Ectodermal cell (in vitro differentiated cells): ENCODE results near the gene WWOX.

ENCODE experiments used
- H3K27ac ChIP-seq: 2 replicates; pipeline ENCODE4 v1.7.0; 2013; ENCODE audit warnings: mild to moderate bottlenecking, low read depth, low read length; ENCODE audit not compliant: insufficient read depth, poor library complexity, severe bottlenecking
- H3K27me3 ChIP-seq: 2 replicates; pipeline ENCODE4 v1.7.0; 2013; ENCODE audit warnings: mild to moderate bottlenecking, low read length; ENCODE audit not compliant: insufficient read depth, control insufficient read depth, poor library complexity, severe bottlenecking
- H3K36me3 ChIP-seq: one replicate; pipeline ENCODE4 v1.7.0; 2013; ENCODE audit warnings: low read length; ENCODE audit not compliant: control insufficient read depth, insufficient read depth
- H3K4me1 ChIP-seq: one replicate; pipeline ENCODE4 v1.7.0; 2013; ENCODE audit warnings: low read length; ENCODE audit not compliant: control insufficient read depth, insufficient read depth
- H3K4me3 ChIP-seq: 2 replicates; pipeline ENCODE4 v1.7.0; 2013; ENCODE audit warnings: low read depth, low read length, control low read depth; ENCODE audit not compliant: insufficient read depth
- H3K9me3 ChIP-seq: 2 replicates; pipeline ENCODE4 v1.7.0; 2013; ENCODE audit warnings: mild to moderate bottlenecking, low read length, moderate library complexity; ENCODE audit not compliant: control insufficient read depth
- WGBS, 2 experiments: methylation state at CpG; one replicate each; pipeline ENCODE4 v1.1.7; 2013; ENCODE audit warnings: missing lambda C conversion rate in 2 of 2; 5-methylcytosine and 5-hydroxymethylcytosine counted together

Gene WWOX

DNA sequence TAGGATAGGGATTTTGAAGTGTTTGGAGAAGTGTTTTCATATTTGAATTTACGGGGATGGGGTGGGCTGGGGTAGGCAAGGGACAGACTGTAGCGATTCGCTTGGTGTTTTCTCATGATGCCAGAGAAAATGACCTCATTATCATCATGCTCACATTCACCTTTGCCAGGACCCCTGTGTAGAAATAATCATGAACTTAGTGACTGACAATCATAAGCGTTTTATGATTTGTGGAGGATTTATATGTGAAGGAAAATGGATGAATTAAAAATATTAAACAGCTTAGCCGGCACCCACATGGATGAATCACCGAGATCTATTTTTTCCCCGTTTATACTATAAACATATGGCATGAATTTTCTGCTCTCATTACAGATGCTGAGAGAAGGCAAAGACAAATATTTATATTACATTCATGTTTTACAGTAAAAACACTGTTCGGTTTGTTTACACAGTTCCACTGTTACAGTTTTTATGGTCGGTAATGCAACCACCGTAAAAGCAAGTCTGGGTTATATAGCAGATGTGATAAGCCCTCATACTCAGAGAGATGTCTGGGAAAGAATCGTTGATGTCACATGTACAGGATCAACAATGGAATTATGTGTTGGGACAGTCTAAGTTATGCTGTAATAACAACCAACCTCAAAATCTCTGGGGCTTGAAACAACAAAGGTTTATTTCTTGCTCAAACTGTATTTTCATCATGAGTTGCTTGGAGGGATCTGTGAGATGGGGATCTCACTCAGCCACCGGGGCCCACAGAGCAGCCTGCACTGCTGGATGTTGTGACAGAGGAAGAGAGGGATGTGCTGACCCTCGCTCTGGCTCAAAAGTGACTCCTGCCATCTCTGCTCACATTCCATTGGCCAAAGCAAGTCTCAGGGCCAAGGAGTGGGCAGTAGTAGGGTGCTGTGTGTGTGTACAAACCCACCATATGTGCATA lies 85.1 kb downstream of the WWOX start:
- no peak overlapping the region for H3K27ac ChIP-seq
- no peaks in the 10 kb centered on the region for H3K36me3 ChIP-seq
- WGBS, 2 experiments = 96 to 97% methylated on average over 11 to 13 of the region's 13 CpGs
- no peaks in the 10 kb centered on the region for H3K27me3 ChIP-seq
- no peak overlapping the region for H3K4me3 ChIP-seq
- no peaks in the 10 kb centered on the region for H3K4me1 ChIP-seq
- no peaks in the 10 kb centered on the region for H3K9me3 ChIP-seq

DNA sequence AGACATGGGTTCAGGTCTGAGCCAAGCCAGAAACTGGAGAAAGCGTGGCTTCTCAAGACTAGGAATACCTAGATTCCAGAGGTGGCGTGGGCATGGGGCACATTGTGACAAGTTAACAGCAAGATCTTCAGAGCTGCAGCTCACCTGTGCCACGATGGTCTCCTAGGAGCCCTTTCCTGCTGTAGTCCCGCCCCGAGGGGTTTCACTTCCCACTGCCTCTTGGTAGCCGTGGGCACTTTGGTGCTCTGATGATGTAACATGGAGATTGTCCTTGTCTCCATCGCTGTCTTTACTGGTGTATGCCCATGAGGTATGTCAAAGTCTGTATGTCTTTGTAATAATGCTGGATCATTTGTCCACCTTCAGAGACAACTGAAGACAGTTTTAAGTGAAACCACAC lies 89.7 kb downstream of the WWOX start:
- WGBS, 2 experiments = 87 to 88% methylated on average over 7 of the region's 7 CpGs
- H3K4me3 ChIP-seq = no peak overlapping the region
- no peaks in the 10 kb centered on the region for H3K9me3 ChIP-seq
- H3K36me3 ChIP-seq = no peaks in the 10 kb centered on the region
- H3K27ac ChIP-seq = no peak overlapping the region
- H3K4me1 ChIP-seq = no peaks in the 10 kb centered on the region
- H3K27me3 ChIP-seq = no peaks in the 10 kb centered on the region

DNA sequence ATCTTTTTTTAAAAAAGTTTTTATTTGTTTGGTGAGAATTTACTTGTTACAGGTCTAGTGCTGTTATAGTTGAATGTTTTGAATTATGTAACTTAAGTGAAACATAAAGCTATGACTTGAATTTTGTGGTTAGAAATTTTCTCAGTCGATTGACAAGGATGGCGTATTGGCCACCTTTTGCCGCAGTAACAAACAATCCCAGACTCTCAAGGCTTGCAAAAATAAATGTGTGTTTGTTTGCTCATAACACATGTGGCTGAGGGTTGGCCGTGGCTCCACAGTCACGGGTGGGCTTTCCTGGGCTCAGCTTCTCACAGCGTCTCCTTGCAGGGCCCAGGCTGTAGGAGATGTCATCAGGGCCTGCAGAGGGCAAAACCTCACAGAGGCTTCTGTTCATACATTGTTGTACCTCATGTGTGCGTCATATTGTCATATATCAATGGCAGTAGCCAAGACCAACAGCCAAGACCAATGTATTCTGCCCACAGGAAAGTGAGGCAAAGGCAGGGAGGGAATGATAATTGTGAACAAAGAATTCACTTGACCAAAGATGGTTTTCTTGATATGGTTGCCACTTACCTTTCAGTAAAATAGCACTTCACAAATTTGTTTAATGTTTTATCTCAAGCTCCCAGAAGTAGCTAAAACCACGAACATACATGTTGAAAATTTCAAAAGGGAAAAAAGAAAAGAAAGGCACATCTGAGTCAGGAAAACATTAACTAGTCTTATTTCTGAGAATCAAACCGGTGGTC lies 93.5 kb downstream of the WWOX start:
- no peak overlapping the region for H3K4me3 ChIP-seq
- WGBS, 2 experiments = 91 to 94% methylated on average over 9 of the region's 9 CpGs
- no peaks in the 10 kb centered on the region for H3K36me3 ChIP-seq
- H3K27me3 ChIP-seq = no peaks in the 10 kb centered on the region
- H3K4me1 ChIP-seq = no peaks in the 10 kb centered on the region
- H3K9me3 ChIP-seq = no peaks in the 10 kb centered on the region
- no peak overlapping the region for H3K27ac ChIP-seq

DNA sequence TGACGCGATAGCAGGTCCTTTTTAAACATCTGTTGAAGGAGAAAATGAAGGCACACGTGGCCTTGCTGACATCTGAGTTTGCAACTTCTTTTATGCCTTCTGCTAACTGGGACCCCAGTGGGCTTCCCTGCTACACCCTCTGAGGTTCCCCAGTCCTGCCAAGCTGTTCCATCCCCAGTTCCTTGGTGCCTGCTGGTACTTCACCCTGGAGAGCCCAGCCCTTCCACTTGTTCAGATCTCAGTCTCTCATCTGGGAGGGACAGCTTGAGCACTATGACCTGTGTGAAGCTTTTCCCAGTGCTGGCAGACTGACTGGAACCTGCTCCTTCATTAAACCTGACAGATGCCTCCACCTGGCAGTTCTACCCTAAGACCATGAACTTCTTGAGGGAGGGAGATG lies 95.5 kb downstream of the WWOX start:
- no peaks in the 10 kb centered on the region for H3K27me3 ChIP-seq
- 95 to 96% methylated on average over 3 of the region's 3 CpGs for WGBS, 2 experiments
- no peaks in the 10 kb centered on the region for H3K36me3 ChIP-seq
- no peaks in the 10 kb centered on the region for H3K4me1 ChIP-seq
- no peak overlapping the region for H3K27ac ChIP-seq
- no peaks in the 10 kb centered on the region for H3K9me3 ChIP-seq
- H3K4me3 ChIP-seq = no peak overlapping the region

DNA sequence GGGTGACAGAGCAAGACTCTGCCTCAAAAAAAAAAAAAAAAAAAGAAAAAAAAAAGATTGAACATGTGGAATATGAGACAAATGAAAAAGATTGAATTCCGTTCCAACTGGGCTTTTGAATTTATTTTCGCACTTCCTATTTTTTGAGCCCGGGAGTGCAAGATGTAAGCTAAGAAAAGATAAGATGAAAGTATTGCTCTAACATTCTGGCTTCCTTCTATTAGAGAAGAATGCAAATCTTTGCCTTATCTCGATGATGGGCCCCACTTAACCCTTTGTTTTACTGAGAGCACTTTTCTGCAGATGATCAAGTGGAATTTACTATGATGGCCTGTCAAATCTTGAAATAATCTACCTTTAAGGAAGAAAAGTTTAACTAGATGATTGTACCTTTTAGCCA lies 96.3 kb downstream of the WWOX start:
- Histone ChIP-seq H3K4me3 (no peak overlapping the region), H3K36me3 (no peaks in the 10 kb centered on the region), H3K9me3 (no peaks in the 10 kb centered on the region), H3K27me3 (no peaks in the 10 kb centered on the region), H3K27ac (no peak overlapping the region), H3K4me1 (no peaks in the 10 kb centered on the region)
- 89 to 91% methylated on average over 4 of the region's 4 CpGs for WGBS, 2 experiments

DNA sequence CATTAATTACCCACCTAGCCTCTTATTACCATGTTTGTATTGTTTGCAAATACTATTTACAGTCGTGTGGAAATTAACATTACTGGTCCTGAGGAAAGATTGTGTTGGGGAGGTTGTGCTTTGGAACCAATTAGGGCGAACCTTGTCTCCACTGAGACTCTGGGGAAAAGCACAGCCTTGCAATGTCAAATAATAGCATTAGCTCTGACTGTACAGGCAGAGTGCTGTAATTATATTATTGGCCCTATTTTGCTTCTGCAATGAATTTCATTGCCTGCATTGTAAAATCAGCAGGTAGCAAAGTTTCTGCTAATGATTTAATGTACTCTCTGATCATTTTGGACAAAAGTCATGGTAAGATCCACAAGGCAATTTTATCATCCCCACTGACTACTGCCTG lies 97.0 kb downstream of the WWOX start:
- Histone ChIP-seq H3K27me3 (no peaks in the 10 kb centered on the region), H3K4me1 (no peaks in the 10 kb centered on the region)

DNA sequence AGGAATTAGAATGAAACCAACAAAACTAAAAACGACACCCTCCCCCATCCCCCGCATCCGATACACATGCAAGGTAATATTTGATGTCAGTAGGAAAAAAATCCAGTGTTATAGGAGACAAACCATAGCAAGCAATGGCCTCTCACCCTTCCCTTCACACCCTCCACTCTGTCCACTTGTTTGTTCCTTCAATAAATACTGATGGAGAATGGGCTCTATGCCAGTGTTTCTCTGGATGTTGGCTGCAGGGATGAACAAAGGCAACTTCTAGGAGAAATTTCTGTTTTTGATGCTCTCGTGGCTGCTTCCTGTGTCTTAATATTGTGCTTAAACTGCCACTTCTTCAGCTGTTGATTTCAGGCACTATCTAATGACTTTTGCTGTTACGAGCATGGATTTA lies 98.8 kb downstream of the WWOX start:
- Histone ChIP-seq H3K9me3 (no peaks in the 10 kb centered on the region), H3K36me3 (no peaks in the 10 kb centered on the region), H3K4me1 (no peaks in the 10 kb centered on the region), H3K4me3 (no peak overlapping the region), H3K27me3 (no peaks in the 10 kb centered on the region), H3K27ac (no peak overlapping the region)
- WGBS, 2 experiments = 97 to 98% methylated on average over 2 to 5 of the region's 5 CpGs

More for the DNA sequence above, 97.0 kb downstream of the WWOX start:
- Histone ChIP-seq H3K27ac (no peak overlapping the region), H3K9me3 (no peaks in the 10 kb centered on the region), H3K36me3 (no peaks in the 10 kb centered on the region), H3K4me3 (no peak overlapping the region)
- 55 to 73% methylated on average over 2 of the region's 2 CpGs for WGBS, 2 experiments

DNA sequence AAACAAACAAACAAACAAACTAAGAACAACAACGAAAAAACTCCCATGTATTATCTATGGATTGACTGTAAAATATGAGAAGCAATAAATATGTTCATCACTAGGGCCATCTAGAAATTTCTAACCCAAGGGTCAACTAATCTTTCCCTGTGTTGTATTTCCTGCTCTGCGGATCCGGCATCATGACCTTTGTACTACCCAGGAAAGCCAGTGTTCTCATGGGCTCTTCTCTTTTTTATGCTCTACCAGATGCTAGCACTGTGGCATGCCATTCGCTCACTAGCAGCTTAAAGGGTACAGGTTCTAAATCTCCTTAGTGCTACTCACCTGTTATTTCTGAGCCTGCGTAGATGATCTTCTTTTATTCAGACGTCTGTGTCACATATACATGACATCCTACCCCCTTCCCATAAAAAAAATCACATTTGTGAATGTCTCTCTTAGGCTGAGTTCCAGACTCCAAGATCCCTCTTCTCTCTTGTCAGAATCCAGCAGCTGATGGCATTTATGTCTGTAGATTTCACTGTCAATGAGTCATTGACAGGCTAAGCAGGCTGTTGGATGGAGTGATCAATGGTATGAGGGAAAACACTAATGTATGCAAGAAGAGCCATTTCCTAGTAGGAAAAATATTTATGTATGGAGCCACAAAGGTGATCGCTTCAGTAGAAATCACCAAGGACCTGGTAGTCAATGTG lies 100.0 kb downstream of the WWOX start:
- Histone ChIP-seq H3K9me3 (no peaks in the 10 kb centered on the region), H3K27me3 (no peaks in the 10 kb centered on the region), H3K27ac (no peak overlapping the region), H3K4me1 (no peaks in the 10 kb centered on the region), H3K36me3 (no peaks in the 10 kb centered on the region), H3K4me3 (no peak overlapping the region)
- 93% methylated on average over 6 to 7 of the region's 7 CpGs for WGBS, 2 experiments

DNA sequence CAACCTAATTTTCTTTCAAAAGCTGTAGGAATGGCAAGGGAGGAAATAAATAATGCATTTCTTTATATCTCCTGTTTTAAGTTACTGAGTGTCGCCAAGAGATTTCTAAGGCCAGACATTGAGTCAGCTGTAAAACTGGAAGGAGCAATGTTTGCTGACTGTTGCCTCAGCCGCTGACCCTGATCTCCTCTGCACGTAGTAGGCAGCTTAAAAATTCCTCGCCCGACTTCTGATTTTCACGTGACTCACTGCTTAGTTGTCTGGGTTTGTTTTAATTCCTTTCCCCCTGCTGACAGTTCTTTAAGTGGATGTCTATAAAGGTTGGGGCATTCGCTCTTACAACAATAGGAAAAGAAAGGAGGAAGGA lies 100.6 kb downstream of the WWOX start:
- 86 to 87% methylated on average over 7 of the region's 7 CpGs for WGBS, 2 experiments
- H3K27ac ChIP-seq = no peak overlapping the region

DNA sequence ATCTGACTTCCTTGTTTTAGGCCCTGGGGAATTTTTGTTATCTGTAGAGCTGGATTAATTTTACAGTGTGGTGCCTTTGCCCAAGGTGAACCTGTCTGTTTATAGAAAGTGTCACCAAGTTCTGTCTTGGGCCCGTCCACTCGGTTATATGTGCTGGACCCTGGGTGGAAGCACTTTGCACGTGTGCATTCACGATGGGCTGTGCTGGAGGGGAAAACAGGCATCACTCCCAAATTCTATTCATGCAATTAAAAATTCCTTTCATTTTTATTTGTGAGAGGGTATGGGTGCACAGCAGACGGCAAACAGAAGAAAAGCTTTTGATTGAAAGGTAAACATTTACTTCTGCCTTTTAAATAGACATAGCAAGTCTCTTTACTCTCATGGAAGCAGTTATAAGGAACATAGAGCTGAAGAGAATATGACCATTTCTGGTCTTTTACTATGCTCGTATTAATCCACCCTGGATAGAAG lies 101.2 kb downstream of the WWOX start:
- Histone ChIP-seq H3K4me1 (no peaks in the 10 kb centered on the region), H3K27ac (no peak overlapping the region), H3K4me3 (no peak overlapping the region), H3K36me3 (no peaks in the 10 kb centered on the region), H3K9me3 (no peaks in the 10 kb centered on the region), H3K27me3 (no peaks in the 10 kb centered on the region)
- WGBS, 2 experiments = 96 to 97% methylated on average over 5 to 6 of the region's 6 CpGs

More for the DNA sequence above, 100.6 kb downstream of the WWOX start:
- Histone ChIP-seq H3K27me3 (no peaks in the 10 kb centered on the region), H3K4me1 (no peaks in the 10 kb centered on the region), H3K36me3 (no peaks in the 10 kb centered on the region), H3K9me3 (no peaks in the 10 kb centered on the region), H3K4me3 (no peak overlapping the region)
